ENCODE data around the gene TNS3. TPM values are rescaled to one million over a fixed set of nuclear protein-coding genes. Genes with fewer than 3 reads are reported as not detected.

The TNS3 gene
- total RNA-seq, 3 donors from 2014 or later: 69.1 to 98.9 (median 69.9) TPM

DNA sequence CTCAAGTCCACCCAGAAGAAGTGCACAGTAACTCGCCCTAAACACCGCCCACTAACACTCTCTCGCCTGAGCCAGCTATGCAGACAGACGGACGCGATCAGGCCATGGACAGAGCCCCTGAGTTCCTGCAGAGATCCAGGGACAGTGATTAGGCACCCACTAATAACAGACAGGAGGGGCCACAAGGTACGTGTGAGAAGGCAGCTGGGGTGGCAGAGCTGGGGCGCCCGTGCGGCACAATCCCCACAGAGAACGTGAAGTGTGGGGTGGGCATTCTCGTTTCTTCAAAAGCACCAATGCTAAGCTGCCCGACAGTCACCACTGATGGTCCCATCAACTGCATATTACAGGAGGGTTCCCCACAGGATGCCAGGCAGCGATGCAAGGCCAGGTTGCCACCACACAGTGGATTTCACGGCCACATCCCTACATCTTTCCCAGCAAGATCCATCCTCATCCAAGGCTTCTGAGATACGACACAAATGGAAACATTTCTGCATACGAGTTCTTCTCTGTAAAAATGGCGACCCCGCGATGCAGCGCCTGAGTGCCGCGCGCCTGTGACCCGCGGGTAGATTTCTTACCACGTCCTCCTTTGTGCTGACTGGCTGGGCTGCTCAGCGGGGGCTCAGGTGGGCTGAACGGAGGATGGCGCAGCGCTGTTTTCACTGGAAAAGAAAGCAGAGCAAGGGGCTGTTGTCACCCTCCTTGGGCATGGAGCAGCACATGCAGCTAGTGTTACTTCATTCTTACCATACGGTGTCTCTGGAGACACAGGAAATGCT lies 237.5 kb downstream of the TNS3 start:
- TF ChIP-seq, protein P1, sequence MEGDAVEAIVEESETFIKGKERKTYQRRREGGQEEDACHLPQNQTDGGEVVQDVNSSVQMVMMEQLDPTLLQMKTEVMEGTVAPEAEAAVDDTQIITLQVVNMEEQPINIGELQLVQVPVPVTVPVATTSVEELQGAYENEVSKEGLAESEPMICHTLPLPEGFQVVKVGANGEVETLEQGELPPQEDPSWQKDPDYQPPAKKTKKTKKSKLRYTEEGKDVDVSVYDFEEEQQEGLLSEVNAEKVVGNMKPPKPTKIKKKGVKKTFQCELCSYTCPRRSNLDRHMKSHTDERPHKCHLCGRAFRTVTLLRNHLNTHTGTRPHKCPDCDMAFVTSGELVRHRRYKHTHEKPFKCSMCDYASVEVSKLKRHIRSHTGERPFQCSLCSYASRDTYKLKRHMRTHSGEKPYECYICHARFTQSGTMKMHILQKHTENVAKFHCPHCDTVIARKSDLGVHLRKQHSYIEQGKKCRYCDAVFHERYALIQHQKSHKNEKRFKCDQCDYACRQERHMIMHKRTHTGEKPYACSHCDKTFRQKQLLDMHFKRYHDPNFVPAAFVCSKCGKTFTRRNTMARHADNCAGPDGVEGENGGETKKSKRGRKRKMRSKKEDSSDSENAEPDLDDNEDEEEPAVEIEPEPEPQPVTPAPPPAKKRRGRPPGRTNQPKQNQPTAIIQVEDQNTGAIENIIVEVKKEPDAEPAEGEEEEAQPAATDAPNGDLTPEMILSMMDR (IDR thresholded peaks at IDR 0.05): no peak
- intact Hi-C loops (cut with DNase I, micrococcal nuclease): no loop called here
- H3K36me3 ChIP-seq (ENCODE audit: low read depth): no peaks in the 10 kb centered on the region
- no peak for ATAC-seq
- no peak for DNase-seq
- no peak overlapping the region for H3K4me3 ChIP-seq
- H3K9me3 ChIP-seq: no peaks in the 10 kb centered on the region
- no peaks in the 10 kb centered on the region for H3K4me1 ChIP-seq (ENCODE audit: low read depth)

- Histone ChIP-seq H3K4me3 (no peak overlapping the region), H3K36me3 (ENCODE audit: low read depth) (no peaks in the 10 kb centered on the region), H3K4me1 (ENCODE audit: low read depth) (no peaks in the 10 kb centered on the region), H3K9me3 (no peaks in the 10 kb centered on the region)
- TF ChIP-seq, protein P1 (IDR thresholded peaks at IDR 0.05): no peak
- DNase-seq (no peak), ATAC-seq (no peak)
- intact Hi-C loops (cut with DNase I, micrococcal nuclease): no loop called here
Measured at GRCh38 chr7:47343061-47343455, 238.9 kb downstream of the TNS3 start.

GRCh38 chr7:47342296-47343060 lies 239.4 kb downstream of the TNS3 start:
- DNase-seq: no peak
- H3K36me3 ChIP-seq (ENCODE audit: low read depth): no peaks in the 10 kb centered on the region
- intact Hi-C loops (cut with DNase I, micrococcal nuclease): no loop called here

DNA sequence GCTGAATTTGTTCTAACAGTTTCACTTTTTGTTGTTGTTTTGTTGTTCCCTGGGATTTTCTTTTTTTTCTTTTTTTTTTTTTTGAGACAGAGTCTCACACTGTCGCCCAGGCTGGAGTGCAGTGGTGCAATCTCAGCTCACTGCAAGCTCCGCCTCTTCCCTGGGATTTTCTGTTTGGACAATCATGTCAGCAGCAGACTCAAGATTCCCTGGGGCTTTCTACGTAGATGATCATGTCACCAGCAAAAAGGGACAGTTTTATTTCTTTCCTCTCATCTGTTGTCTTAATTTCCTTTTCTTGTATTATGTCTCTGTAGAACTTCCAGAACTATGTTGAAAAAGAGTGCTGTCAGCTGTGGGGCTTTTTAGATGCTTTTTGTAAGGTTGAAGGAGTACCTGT lies 241.4 kb downstream of the TNS3 start:
- intact Hi-C loops (cut with DNase I, micrococcal nuclease): no loop called here
- Histone ChIP-seq H3K4me1 (ENCODE audit: low read depth) (no peaks in the 10 kb centered on the region), H3K4me3 (no peak overlapping the region), H3K36me3 (ENCODE audit: low read depth) (no peaks in the 10 kb centered on the region), H3K9me3 (no peaks in the 10 kb centered on the region)
- ATAC-seq (no peak), DNase-seq (no peak)
- TF ChIP-seq, protein P1 (IDR thresholded peaks at IDR 0.05): no peak

More at GRCh38 chr7:47342296-47343060, 239.4 kb downstream of the TNS3 start:
- TF ChIP-seq, protein P1 (IDR thresholded peaks at IDR 0.05): no peak
- Histone ChIP-seq H3K4me1 (ENCODE audit: low read depth) (no peaks in the 10 kb centered on the region), H3K9me3 (no peaks in the 10 kb centered on the region), H3K4me3 (no peak overlapping the region)
- ATAC-seq: no peak

GRCh38 chr7:47338026-47338425 lies 243.9 kb downstream of the TNS3 start:
- no peak for DNase-seq
- no peak overlapping the region for H3K4me3 ChIP-seq
- H3K9me3 ChIP-seq: no peaks in the 10 kb centered on the region
- H3K4me1 ChIP-seq (ENCODE audit: low read depth): no peaks in the 10 kb centered on the region
- no peaks in the 10 kb centered on the region for H3K36me3 ChIP-seq (ENCODE audit: low read depth)
- no peak for ATAC-seq
- TF ChIP-seq, protein P1 (IDR thresholded peaks at IDR 0.05): no peak
- intact Hi-C loops (cut with DNase I, micrococcal nuclease): no loop called here

Measured in mucosa of descending colon (tissue), 3 donors.